HL-60/S4 treated with phorbol 12-myristate 13-acetate at 8.2 ng/mL for 4 days and 3 days (cell line): ENCODE data around the gene ATP6V1B1.

Experiments used
- in situ Hi-C: fragments of 300-500 bp; cut with MboI; formaldehyde crosslinking; loops from 2 replicates; pipeline ENCODE4 v1.15.0; 2022; ENCODE audit warnings: low sequenced_read_pairs

ATP6V1B1 gene

GRCh38 chr2:70962885-70963878 is 27.5 kb downstream of the ATP6V1B1 start:
- in situ Hi-C loops, result no loop called here

GRCh38 chr2:70964133-70964532 is 28.4 kb downstream of the ATP6V1B1 start:
- in situ Hi-C loops, result no loop called here

GRCh38 chr2:70964596-70965386 is 29.1 kb downstream of the ATP6V1B1 start:
- in situ Hi-C loops, result no loop called here

GRCh38 chr2:70965506-70965905 is 29.8 kb downstream of the ATP6V1B1 start:
- in situ Hi-C loops, result no loop called here

- in situ Hi-C loops, result no loop called here
Measured at GRCh38 chr2:70966681-70967080, 31.0 kb downstream of the ATP6V1B1 start.

GRCh38 chr2:70967189-70967588 is 31.5 kb downstream of the ATP6V1B1 start:
- in situ Hi-C loops, result no loop called here

DNA sequence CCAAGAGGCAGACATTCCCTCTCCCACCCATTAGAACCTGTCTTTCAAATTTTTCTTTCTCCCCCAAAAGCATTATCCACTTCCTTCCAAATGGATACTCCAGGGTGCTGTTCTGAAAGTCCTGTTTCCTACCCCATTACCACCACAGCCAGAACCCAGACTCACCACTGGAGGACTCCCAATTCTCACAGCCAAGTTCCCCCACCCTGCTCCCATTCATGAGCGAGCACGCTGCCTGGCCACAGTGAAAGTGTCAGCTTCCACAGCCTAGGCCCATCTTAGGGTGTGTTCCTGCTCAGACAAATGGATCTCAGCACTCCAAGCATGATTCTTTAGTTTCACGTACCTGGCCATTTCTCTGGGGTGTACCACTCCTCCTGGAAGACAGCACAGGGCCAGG is 38.9 kb downstream of the ATP6V1B1 start:
- in situ Hi-C loops, result no loop called here

DNA sequence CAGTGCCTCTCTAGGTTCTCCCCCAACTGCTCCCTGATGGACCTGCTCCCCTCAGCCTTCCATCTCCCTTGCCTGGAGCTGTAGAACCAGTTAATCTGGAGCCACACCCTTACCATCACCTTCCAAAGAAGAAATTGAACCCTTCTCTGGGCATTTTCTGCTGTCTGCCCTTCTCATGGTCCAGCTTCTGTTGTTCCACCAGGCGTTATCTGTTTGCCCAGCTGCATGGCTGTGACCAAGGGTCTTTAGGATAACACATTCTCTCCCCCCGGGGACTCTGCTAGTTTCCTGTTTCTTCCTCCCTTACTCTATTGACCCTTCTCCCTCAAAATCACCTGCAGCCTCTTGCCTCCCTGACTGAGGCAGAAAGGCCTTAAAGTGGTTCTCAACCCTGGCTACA is 39.5 kb downstream of the ATP6V1B1 start:
- in situ Hi-C loops, result no loop called here

DNA sequence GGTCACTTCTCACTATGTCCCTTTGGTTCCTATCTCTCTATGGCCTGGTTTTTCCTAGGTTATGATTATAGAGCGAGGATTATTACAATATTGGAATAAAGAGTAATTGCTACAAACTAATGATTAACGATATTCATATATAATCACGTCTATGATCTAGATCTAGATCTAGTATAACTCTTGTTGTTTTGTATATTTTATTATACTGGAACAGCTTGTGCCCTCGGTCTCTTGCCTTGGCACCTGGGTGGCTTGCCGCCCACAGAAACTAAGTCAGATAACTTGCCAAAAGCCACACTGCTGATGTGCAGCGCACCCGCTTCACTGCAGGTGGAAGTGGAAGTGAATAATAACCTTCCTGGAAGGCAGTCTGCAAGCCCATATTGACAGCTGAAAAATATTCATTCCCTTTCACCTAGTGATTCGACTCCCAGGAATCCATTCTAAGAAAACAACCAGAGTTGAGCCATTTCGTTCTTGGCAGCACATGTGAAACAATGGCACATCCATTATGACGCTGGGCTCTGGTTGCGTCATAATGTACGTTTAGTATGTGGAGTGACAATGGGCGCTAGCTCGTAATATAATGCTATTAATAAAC is 42.0 kb downstream of the ATP6V1B1 start:
- in situ Hi-C loops, result no loop called here

DNA sequence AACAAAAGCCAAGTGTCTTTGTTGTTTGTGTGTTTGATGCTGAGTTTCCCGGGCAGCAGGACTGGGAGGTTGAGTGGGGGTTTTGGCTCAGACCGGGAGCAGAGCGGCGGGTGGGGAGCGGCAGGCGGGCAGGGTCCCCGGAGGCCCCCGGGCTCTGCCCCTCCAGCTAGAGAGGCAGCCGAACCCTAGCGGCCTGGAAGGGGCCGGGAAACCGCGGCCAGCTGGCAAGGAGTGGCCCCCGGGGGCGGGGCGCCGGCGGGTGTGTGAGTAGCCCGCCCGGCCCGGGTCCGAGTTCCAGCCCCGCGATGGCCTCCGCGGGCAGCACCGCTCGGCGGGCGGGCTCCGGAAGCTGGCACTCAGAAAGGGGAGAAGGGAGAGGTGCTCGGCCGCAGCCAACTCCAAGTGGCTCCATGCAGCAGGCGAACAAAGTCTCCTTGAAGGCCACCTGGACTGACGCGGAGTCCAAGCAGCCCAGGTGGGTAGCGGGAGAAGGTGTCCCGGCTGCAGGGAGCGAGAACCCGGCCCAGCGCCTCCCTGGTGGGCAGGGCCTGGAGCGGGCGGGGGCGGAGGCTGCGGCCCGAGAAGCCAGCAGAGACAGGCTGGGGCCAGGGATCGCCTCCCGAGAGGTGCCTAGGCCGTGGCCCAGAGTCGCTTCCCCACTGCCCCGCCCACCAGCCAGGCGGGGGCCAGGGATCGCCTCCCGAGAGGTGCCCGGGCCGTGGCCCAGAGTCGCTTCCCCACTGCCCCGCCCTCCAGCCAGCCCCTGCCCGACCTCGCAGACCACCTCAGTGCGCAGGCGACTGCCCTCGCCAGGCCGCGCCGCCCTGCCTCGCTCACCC is 42.9 kb downstream of the ATP6V1B1 start, which contains the start of gene ANKRD53:
TSS of gene ANKRD53 (plus strand) at position 290 of the 839 bp plus-strand sequence. CDS start at position 306, 16 bp downstream.
- in situ Hi-C loops, result no loop called here

GRCh38 chr2:70979180-70979488 is 43.4 kb downstream of the ATP6V1B1 start:
- in situ Hi-C loops, result no loop called here

- in situ Hi-C loops, result no loop called here
Measured at GRCh38 chr2:70979626-70980025, 43.9 kb downstream of the ATP6V1B1 start.

DNA sequence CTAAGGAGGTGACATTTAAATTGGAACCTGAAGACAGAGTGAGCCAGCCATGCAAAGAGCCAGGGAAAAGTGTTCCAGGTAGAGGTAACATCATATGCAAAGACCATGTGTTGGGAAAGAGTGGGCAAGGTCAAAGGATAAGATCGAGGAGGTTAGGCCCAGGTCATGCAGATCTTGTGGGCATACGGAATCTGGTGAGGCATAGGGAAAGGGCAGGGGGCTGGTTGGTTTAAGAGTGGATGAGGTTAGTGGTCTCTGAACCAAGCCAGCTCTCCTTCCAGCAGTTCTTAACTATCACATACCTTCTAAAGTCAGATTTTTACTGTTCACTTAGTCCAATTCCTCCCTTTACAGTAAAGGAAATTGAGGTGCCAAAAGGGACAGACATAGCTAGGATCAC is 45.7 kb downstream of the ATP6V1B1 start:
- in situ Hi-C loops, result no loop called here

DNA sequence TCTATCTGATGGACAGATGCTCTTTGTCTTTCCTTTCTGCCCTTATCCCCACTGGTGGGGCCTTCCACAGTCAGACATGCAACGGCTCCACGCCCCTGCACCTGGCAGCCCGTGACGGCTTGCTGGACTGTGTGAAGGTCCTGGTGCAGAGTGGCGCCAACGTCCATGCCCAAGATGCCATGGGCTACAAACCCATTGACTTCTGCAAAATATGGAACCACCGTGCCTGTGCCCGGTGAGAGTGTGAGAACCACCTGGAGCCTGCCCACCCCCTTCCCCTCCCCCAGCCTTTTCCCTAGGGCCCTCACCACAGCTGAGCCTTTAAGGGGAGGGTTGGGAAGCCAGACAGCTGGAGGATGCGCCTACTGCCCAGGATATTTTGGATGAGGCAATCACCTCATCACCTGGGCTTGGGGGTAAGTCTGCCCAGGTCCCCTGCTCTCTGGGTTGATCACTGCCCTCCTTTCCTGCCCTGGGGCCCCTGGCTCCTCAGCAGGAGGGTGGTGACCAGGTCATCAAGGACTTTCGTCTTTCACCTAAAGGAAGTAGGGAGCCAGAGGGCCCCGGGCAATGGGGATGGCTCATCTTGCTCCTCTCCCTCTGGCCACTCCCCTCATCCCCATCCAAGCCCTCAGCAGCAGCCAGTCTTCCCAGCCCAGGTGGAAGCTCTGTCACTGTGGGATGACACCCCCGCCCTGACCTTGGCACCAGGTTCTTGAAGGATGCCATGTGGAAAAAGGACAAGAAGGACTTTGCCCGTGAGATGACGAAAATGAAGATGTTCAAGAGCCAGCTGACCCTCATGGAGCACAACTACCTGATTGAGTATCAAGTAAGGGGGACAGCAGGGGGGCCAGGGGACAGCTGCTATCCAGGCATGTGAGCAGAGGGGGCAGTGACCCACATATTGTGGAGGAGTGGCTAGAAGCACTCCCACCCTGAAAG is 46.4 kb downstream of the ATP6V1B1 start:
- in situ Hi-C loops, result no loop called here

DNA sequence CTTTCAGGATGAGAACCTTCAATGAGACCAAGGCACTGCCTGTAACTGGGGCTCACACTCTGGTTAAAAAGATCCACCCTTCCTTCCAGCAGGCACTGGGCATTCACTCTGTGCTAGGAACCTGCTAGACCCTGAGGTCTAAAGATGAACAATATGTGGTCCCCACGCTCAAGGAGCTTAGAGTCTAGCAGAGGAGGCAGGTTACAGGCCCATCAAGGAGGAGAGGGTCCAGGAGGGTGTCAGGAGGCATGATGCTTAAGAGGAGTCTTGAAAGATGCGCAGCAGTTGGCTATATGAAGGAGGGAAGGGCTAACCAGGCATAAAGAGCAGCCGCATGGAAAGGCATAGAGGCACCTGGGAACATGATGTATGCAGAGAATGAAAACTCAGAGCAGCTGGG is 47.3 kb downstream of the ATP6V1B1 start:
- in situ Hi-C loops, result no loop called here

- in situ Hi-C loops, result no loop called here
Measured at GRCh38 chr2:70983506-70984227, 48.0 kb downstream of the ATP6V1B1 start.

- in situ Hi-C loops, result no loop called here
Measured at GRCh38 chr2:70984228-70984575, 48.5 kb downstream of the ATP6V1B1 start.

- in situ Hi-C loops, result no loop called here
Measured at GRCh38 chr2:70984576-70985282, 49.0 kb downstream of the ATP6V1B1 start.
